GM20431 (cell line): Measurements from ENCODE around the gene SPOCK1.

Source experiments
- in situ Hi-C: fragments of 300-500 bp; cut with MseI, MboI; formaldehyde crosslinking; loops from one replicate; pipeline ENCODE4 v1.15.0; 2020; ENCODE audit warnings: low sequenced_read_pairs; ENCODE audit not compliant: unreplicated experiment

Gene SPOCK1

GRCh38 chr5:137312011-137312410 is 187.1 kb downstream of the SPOCK1 start:
- in situ Hi-C loops = no loop called here

DNA sequence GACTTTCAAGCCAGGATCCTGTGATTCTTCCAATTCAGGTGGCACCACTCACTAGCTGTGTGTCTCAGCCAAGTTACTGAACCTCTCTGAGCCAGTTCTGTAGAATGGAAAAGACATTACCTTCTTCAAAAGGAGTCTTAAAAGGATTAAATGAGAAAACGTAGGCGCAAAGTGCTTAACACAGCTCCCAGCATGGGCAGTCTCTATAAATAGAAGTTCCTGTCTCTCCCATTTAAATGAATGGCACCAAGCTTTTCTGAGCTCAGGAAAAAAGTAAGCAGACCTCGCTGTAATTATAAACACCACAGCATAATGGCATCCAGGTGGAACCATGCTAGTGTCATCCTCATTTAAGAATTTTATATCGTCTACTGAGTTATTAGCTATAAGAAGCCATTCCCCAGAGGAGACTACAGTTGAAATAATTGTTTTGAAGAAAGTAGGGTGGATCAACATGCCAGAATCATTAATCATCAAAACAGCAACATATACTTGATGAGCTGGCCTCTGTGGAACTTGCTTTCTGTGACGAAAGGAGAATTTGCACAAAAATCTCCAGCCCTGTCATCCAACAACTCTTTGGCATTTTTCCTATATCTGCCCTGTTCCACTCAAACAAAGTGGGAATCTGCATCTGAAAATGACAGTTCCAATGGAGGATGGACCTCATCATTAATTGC is 188.9 kb downstream of the SPOCK1 start:
- in situ Hi-C loops = no loop called here

DNA sequence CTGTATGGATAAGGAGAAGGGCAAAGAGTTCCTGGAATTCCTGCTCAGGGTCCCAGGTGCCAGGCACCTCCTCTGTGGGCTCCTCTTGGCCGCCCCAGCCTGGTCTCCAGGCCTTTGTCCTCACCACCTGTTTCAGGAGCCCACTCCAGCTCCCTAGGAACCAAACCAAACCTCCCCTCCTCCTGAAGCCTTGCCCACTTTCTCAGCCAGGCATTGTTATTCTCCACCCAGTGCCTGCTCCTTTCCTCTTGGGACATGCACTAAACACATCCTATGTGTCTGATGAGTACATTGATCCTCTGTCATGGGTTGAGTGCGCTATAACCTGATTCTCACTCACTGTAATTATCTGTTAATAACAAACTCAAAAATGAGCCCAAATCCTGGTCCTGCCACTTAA is 189.8 kb downstream of the SPOCK1 start:
- in situ Hi-C loops = no loop called here

DNA sequence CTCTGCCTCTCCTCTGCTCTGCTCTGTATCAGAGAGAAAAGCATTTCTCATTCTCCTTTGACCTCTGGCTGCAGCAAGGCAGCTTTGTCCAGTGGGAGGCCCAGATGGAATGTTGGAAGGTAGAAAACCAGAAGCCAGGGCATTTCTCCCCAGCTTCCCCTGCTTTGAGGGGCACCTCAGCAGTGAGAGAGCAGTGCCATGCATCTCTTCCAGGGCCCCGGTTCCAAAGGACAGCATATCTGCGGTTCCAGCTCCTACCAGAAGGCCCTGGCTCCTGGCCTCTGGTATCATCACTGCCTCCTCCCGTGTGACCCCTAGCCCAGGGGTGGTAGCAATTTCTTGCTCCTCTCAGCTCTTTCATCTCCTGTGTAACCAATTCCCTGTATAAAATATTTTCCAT is 190.8 kb downstream of the SPOCK1 start:
- in situ Hi-C loops = no loop called here

- in situ Hi-C loops = no loop called here
Measured at GRCh38 chr5:137306903-137307302, 192.2 kb downstream of the SPOCK1 start.

- in situ Hi-C loops = no loop called here
Measured at GRCh38 chr5:137305971-137306602, 193.0 kb downstream of the SPOCK1 start.

- in situ Hi-C loops = no loop called here
Measured at GRCh38 chr5:137304226-137304874, 194.8 kb downstream of the SPOCK1 start.

- in situ Hi-C loops = no loop called here
Measured at GRCh38 chr5:137303509-137303908, 195.6 kb downstream of the SPOCK1 start.

- in situ Hi-C loops = no loop called here
Measured at GRCh38 chr5:137300411-137301240, 198.5 kb downstream of the SPOCK1 start.

DNA sequence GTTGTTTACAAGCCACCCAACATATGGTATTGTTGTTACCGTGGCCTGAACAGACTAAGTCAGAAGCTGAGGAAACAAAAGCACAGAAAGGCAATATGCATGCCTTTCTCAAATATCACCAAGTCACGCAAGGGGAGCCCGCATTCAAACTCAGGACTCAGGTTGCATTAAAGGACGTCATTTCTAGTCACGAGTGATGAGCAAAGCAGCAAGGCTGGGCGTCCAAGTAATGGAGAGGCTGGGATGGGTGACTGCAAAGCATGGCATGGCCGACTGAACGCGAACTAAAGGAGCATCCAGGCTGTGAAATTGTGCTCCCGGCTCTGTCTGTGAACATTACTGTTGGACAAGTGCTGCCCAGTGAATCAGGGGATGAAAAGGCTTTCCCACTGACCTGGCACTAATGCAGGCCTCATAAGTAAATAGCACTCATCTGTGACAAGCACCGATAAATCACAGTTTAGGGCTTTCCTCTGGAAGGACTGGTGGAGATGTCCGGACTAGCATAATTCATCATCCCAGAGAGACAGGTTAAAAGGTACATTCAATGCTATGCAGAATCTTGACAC is 202.8 kb downstream of the SPOCK1 start:
- in situ Hi-C loops = no loop called here

DNA sequence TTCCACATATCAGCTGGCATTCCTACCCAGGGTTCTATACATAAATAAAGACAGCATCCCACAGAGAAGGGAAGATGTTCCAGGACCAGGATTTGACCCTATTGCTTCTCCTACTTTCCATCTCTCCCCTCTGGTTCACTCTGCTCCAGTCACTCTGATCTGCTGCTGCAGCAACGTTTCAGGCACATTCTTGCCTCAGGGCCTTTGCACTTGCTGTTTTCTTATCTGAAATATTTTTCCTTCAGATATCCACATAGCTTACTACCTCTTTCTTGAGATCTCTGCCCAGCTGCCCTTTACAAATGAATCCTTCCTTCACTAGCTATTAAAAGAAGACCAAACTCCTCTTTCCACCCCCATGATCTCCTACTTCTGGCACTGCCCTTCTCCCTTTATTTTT is 204.5 kb downstream of the SPOCK1 start:
- in situ Hi-C loops = no loop called here

DNA sequence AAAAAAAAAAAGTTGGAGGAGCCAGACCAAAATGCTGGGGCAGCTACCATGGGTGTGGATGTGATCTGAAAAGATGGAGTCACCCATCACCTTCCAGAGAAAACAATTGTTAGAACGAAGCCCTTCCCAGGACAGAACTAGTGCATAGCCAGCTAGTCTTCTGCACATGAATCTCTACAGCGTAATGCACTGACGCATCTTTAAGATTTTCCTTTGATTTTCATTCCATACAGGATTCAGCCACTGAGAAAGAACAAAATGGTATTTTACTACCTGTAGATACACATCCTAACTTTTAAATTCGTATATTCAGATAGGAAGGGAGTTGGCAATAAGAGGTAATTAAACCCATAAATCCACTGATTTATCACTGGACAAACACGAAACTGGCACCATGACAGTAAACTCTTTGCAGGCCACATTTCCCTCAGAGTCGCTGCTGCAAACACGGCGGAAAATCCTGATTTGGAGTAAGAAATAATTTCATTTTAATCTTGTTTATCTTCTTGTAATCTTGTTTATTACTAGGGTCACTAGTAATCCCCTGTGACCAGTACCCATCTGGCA is 206.6 kb downstream of the SPOCK1 start:
- in situ Hi-C loops = no loop called here

DNA sequence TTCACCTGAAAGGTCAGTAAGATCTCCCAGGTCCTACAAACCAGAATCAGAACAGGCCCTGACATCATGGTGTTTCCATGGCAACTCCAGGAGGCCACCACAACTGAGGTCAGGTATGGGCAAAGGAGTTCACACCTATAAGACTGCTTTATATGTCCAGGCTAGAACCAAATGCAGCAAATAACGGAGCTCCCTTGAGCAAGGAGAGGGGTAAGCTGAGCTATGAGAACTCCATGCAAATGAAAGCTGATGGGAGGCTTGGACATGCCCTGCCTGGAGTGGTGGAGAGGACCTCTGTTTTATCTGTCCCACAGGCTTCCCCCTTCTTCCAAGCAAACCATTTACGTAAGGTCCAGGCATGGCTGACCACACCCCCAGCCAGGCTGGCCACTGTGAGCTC is 207.7 kb downstream of the SPOCK1 start:
- in situ Hi-C loops = no loop called here

DNA sequence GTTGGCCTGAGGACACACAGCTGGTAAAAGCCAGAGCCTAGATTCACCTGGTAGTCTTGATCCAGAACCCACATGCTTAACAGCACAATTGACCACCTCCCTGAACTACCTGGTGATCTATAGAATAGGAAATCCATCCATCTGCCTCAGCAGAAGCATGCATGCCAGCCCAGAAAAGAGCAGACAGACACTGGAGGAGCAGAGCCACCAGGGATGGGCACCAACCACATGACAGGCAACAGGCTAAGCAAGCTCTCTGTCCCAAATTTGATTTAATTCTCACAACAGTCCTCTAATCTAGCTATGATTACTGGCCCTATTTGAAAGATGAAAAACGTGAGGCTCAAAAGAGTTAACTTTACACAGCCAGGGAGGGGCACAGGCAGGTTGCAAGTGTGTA is 208.1 kb downstream of the SPOCK1 start:
- in situ Hi-C loops = no loop called here

DNA sequence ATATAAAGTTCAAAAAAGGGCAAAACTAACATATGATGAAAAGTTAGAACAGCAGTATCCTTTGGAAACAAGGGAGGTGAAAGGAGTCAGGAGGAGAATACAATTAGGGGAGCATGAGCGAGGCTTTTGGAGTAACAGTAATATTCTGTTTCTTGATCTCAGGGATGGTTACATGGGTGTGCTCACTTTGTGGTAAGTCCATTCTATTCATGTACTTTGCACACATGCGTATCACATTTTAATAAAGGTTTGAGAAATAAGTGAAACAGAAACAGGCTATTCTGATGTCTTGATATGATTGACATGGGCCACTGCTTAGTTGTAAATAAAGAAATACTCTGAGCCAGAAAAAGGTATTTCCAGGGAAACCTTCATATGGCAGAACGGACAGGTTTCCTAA is 208.8 kb downstream of the SPOCK1 start:
- in situ Hi-C loops = no loop called here

- in situ Hi-C loops = no loop called here
Measured at GRCh38 chr5:137289856-137290255, 209.3 kb downstream of the SPOCK1 start.

GRCh38 chr5:137287569-137287968 is 211.6 kb downstream of the SPOCK1 start:
- in situ Hi-C loops = no loop called here

GRCh38 chr5:137286025-137286610 is 213.0 kb downstream of the SPOCK1 start:
- in situ Hi-C loops = no loop called here

DNA sequence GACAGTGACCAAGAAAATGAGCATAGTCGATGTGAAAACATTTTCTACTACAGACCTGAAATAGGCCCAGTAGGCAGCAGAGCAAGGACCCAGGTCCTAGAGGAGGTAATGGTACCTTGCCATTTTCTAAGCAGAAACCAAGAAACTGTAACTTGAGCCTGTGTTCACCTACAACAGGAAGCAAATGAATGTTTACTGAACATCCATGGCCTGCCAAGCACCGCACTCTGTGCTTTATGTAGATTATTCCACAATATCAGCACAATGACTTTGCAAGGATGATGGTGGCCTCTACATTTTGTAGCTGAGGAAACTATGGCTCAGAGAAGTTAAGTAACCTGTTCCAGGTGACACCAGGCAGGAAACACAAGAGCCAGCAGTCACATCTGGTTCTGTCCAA is 215.3 kb downstream of the SPOCK1 start:
- in situ Hi-C loops = no loop called here

DNA sequence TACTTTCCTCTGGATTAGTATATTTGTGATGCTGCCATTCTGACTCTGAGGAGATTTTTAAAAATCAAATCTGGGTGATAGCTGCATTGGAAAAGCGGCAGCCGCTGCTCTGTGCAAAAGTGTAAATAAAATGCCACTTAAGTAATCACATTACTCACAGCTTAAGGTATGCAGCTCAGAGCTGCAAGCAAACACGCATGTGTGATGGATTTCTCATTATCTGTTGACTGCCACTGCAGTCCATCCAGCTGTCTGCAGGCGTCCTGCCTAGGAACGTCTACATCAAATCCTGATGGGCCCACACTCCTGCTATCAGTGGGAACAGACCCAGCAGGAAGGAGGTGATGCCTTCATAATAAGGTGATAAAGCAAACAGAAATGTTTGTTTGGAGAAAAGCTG is 216.9 kb downstream of the SPOCK1 start:
- in situ Hi-C loops = no loop called here
